ENCODE data around the gene THRSP.

The THRSP gene

DNA sequence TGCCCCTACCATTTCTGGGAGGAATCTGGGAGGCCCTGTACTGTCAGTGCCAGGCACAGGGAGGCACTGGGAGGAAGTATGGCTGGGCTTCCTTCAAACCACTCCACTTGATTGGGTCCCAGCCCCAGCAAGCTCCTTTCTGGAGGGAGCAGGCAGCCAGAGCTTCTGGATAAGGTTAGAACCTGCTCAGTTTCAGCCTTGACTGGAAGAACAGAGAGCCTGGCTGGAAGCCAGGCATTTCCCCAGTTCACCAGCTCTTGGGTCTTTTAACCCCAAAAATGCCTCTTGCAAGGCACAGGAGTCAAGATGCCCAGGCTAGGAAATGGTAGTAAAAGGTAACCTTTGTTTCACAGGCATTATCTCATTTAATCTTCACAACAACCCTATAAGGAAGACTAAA is 31.6 kb upstream of the THRSP start:
- no peak overlapping the region for H3K4me3 ChIP-seq (replicated peaks; ENCODE audit: low read depth, low read length)
- DNase-seq (ENCODE audit: low read depth) = peak; percentile 46

DNA sequence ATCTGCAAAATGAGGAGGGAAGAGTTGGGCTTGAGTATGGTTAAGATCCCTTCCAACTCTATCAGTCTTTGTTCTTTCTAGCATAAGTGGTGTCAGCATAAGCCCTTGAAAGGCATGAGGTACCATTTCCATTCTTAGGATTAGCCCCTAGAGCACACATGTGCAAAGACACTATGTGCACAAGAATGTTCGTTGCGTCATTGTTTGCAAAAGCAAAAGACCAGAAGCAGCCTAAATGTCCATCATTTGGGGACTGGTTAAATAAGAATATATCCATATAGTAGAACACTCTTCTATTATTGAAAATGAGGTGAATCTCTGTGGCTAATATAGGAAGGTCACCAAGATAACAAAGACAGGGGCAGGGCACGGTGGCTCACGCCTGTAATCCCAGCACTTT is 30.6 kb upstream of the THRSP start:
- no peak for DNase-seq (ENCODE audit: low read depth)
- TF ChIP-seq, protein P1, sequence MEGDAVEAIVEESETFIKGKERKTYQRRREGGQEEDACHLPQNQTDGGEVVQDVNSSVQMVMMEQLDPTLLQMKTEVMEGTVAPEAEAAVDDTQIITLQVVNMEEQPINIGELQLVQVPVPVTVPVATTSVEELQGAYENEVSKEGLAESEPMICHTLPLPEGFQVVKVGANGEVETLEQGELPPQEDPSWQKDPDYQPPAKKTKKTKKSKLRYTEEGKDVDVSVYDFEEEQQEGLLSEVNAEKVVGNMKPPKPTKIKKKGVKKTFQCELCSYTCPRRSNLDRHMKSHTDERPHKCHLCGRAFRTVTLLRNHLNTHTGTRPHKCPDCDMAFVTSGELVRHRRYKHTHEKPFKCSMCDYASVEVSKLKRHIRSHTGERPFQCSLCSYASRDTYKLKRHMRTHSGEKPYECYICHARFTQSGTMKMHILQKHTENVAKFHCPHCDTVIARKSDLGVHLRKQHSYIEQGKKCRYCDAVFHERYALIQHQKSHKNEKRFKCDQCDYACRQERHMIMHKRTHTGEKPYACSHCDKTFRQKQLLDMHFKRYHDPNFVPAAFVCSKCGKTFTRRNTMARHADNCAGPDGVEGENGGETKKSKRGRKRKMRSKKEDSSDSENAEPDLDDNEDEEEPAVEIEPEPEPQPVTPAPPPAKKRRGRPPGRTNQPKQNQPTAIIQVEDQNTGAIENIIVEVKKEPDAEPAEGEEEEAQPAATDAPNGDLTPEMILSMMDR (IDR thresholded peaks at IDR 0.05; ENCODE audit: low read length, missing control alignments) = no peak
- no peak overlapping the region for H3K4me3 ChIP-seq (replicated peaks; ENCODE audit: low read depth, low read length)

More for the DNA sequence above, 31.6 kb upstream of the THRSP start:
- TF ChIP-seq, protein P1 (IDR thresholded peaks at IDR 0.05; ENCODE audit: low read length, missing control alignments) = no peak

DNA sequence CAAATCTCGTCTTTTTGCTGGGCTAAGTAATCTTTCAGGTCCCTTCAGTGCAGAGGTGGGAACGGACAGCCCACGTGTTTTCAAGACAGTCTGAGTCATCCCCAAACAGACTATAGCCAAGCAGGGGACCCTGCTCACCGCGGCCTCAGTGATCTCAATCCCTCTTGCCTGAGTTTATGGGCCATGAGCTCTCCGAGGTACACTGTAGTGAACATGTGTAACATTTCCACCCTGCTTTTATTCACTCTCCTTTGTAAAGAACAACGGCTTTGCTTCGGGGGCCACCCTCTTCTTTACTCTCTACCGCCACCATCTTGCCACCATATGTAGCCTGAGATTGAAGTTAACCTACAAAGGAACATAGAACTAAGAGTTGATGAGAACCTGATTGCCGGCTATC is 29.0 kb upstream of the THRSP start:
- TF ChIP-seq, protein P1 (IDR thresholded peaks at IDR 0.05; ENCODE audit: low read length, missing control alignments) = no peak
- no peak overlapping the region for H3K4me3 ChIP-seq (replicated peaks; ENCODE audit: low read depth, low read length)
- no peak for DNase-seq (ENCODE audit: low read depth)

DNA sequence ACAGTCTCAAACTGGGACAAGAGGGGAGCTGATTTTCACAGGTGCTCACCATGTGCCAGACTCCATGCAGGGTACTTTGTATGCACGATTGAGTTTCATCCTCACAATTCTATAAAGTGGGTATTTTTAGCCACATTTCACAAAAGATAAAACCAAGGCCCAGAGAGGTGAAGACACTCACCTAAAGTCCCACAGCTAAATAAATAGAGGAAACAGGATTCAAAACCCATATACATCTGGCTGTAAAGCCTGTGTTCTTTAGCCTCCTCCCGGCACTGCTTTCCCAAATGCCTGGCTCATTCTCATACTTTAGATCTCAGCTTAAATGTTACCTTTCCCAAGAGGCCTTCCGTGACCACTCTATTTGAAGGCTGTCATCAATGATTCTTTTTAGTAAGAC is 27.3 kb upstream of the THRSP start:
- DNase-seq (ENCODE audit: low read depth) = no peak
- H3K4me3 ChIP-seq (replicated peaks; ENCODE audit: low read depth, low read length) = no peak overlapping the region
- TF ChIP-seq, protein P1 (IDR thresholded peaks at IDR 0.05; ENCODE audit: low read length, missing control alignments) = no peak

DNA sequence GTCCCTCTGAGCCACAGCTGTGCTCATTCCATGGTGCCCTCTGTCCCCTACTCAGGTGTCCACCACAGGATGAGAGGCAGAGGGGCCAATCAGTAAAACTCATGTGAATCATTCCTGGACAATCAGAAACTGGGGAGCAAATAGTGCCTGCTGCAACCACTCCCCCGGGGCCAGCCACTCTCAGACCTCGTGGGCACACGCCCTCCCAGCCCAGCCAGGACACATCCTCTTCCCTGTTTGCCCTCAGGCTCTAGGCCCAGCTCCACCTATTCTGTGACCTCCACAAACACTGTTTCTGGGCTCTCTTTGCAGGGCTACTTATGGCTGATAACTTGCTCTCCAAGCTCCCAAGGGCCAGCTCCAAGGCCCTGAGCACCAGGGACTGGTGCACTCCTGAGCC is 26.6 kb upstream of the THRSP start:
- DNase-seq (ENCODE audit: low read depth) = no peak
- H3K4me3 ChIP-seq (replicated peaks; ENCODE audit: low read depth, low read length) = no peak overlapping the region
- TF ChIP-seq, protein P1 (IDR thresholded peaks at IDR 0.05; ENCODE audit: low read length, missing control alignments) = no peak

DNA sequence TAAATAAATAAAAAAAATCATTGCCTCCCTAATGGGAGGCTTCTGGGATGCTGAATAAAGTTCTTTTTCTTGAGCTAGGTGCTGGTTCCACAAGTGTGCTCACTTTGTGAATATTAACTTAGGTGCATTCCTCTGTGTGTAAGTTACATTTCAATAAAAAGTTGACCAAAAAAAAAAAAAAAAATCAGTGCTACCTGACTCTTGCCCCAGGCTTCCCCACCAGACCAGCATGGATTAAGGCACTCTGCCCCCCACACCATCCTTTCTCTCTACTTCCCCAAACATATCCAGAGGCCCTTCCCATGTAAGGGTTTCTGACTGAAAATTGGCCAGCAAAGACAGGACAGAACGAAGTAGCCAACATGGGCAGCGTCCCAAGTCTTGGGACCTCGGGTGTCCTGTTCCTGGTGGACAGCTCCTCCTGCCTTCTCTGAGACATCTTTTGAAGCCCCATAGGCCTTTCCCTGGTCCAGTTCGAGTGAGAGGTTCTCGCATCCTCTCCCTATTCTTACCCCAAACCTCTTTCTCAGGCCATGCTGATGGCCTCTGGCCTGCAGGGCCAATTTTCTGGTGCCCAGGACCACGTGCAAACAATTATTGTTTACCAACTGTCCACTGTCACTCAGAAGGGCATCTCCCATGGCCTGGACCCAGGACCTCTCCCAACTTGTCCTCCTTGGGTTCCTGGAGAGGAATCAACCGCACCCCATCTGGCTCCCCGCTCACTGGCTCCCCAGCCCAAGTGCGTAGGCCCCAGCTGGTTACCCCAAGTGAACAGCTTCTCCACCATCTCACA is 25.6 kb upstream of the THRSP start:
- TF ChIP-seq, protein P1 (IDR thresholded peaks at IDR 0.05; ENCODE audit: low read length, missing control alignments) = no peak
- DNase-seq (ENCODE audit: low read depth) = no peak
- H3K4me3 ChIP-seq (replicated peaks; ENCODE audit: low read depth, low read length) = no peak overlapping the region

Measured in fibroblast of pulmonary artery (primary cell).